ENCODE data around the gene PACRG.

GRCh38 chr6:163170294-163170883, 442.6 kb downstream of the PACRG start:
- no peak for TF ChIP-seq TAF1 (IDR thresholded peaks at IDR 0.05; ENCODE audit: low read depth, low read length)
- TF ChIP-seq POLR2AphosphoS5 (IDR thresholded peaks at IDR 0.05; ENCODE audit: low read depth, low read length), result no peak

Data from GM12891 (cell line).